Effector memory CD4-positive, alpha-beta T cell (primary cell): Measurements from ENCODE around the gene TRIM2.

Experiments
- DNase-seq, 3 donors: peaks; one replicate each; pipeline ENCODE4 v3.0.0-alpha.2; 2020
- H3K27ac ChIP-seq: 2 replicates; pipeline ENCODE4 v1.7.0; 2013; ENCODE audit warnings: mild to moderate bottlenecking, low read length, moderate library complexity; ENCODE audit not compliant: insufficient read depth, poor library complexity, severe bottlenecking
- H3K27me3 ChIP-seq: replicated peaks from 2 replicates; pipeline ENCODE4 v1.7.0; 2013; ENCODE audit warnings: mild to moderate bottlenecking, low read length; ENCODE audit not compliant: insufficient read depth, control insufficient read depth, poor library complexity, severe bottlenecking
- H3K36me3 ChIP-seq: 2 replicates; pipeline ENCODE4 v1.7.0; 2013; ENCODE audit warnings: mild to moderate bottlenecking, low read length, moderate library complexity; ENCODE audit not compliant: control insufficient read depth, insufficient read depth
- H3K4me1 ChIP-seq: 2 replicates; pipeline ENCODE4 v1.7.0; 2013; ENCODE audit warnings: low read length, mild to moderate bottlenecking; ENCODE audit not compliant: control insufficient read depth, insufficient read depth, poor library complexity, severe bottlenecking
- H3K4me3 ChIP-seq: 2 replicates; pipeline ENCODE4 v1.7.0; 2013; ENCODE audit warnings: low read length, low read depth, mild to moderate bottlenecking; ENCODE audit not compliant: insufficient read depth, poor library complexity, severe bottlenecking
- H3K9me3 ChIP-seq: 2 replicates; pipeline ENCODE4 v1.7.0; 2013; ENCODE audit warnings: mild to moderate bottlenecking, low read length, moderate library complexity; ENCODE audit not compliant: control insufficient read depth

TRIM2 gene

GRCh38 chr4:153169776-153170175 lies 34.5 kb upstream of the TRIM2 start:
- H3K36me3 ChIP-seq, result no peaks in the 10 kb centered on the region
- H3K9me3 ChIP-seq, result no peaks in the 10 kb centered on the region
- no peaks in the 10 kb centered on the region for H3K27me3 ChIP-seq
- no peak overlapping the region for H3K27ac ChIP-seq
- H3K4me1 ChIP-seq, result no peaks in the 10 kb centered on the region
- no peak overlapping the region for H3K4me3 ChIP-seq
- DNase-seq, result no peak

GRCh38 chr4:153170407-153170806 lies 33.8 kb upstream of the TRIM2 start:
- Histone ChIP-seq H3K36me3 (no peaks in the 10 kb centered on the region), H3K4me3 (no peak overlapping the region), H3K9me3 (no peaks in the 10 kb centered on the region), H3K27ac (no peak overlapping the region), H3K27me3 (no peaks in the 10 kb centered on the region), H3K4me1 (no peaks in the 10 kb centered on the region)
- no peak for DNase-seq

DNA sequence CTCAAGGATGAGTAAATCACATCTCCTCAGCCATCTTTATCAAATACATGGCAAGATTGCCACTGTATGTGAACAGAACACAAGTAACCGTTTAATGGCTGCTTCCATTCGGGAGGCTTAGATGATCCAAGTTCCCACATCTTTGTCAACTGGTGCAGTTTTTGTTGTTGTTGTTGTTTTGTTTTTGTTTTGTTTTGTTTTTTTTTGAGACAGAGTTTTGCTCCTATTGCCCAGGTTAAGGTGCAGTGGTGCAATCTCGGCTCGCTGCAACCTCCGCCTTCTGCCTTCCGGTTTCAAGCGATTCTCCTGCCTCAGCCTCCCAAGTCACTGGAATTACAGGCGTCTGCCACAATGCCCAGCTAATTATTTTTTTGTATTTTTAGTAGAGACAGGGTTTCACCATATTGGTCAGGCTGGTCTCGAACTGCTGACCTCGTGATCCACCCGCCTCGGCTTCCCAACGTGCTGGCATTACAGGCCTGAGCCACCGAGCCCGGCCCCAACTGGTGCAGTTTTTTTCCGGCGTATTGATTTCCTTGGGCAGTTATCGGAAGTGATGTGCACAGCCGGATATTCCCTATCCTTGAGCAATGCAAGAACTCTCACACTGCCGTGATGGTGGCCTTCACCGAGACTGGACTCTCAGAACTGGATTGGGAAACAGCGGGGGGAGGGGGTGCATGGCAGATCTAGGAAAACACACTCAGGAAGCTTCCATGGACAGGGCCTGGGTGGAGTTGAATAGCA lies 29.2 kb upstream of the TRIM2 start:
- H3K36me3 ChIP-seq, result no peaks in the 10 kb centered on the region
- H3K27ac ChIP-seq, result no peak overlapping the region
- H3K9me3 ChIP-seq, result no peaks in the 10 kb centered on the region
- no peaks in the 10 kb centered on the region for H3K27me3 ChIP-seq
- no peak overlapping the region for H3K4me3 ChIP-seq
- no peak for DNase-seq
- no peaks in the 10 kb centered on the region for H3K4me1 ChIP-seq

GRCh38 chr4:153176938-153177337 lies 27.3 kb upstream of the TRIM2 start:
- H3K36me3 ChIP-seq, result no peaks in the 10 kb centered on the region
- no peaks in the 10 kb centered on the region for H3K4me1 ChIP-seq
- no peak overlapping the region for H3K27ac ChIP-seq
- no peak overlapping the region for H3K4me3 ChIP-seq
- no peaks in the 10 kb centered on the region for H3K27me3 ChIP-seq
- DNase-seq, result no peak
- no peaks in the 10 kb centered on the region for H3K9me3 ChIP-seq

DNA sequence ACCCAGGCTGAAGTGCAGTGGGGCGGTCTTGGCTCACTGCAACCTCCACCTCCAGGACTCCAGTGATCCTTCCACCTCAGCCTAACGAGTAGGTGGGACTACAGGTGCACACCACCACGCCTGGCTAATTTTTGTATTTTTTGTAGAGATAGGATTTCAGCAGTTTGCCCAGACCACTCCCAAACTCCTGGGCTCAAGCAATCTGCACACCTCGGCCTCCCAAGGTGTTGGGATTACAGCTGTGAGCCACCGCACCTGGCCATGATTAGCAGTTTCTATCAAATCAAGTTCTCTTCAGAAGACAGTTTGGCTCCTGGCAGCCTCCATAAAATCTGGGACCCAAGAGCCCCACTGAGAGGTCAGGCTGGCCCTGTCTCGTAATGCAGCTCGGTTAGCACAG lies 26.4 kb upstream of the TRIM2 start:
- H3K36me3 ChIP-seq, result no peaks in the 10 kb centered on the region
- no peak for DNase-seq

GRCh38 chr4:153179100-153179499 lies 25.1 kb upstream of the TRIM2 start:
- DNase-seq, result no peak
- no peaks in the 10 kb centered on the region for H3K9me3 ChIP-seq
- no peak overlapping the region for H3K4me3 ChIP-seq
- no peaks in the 10 kb centered on the region for H3K4me1 ChIP-seq
- H3K27ac ChIP-seq, result no peak overlapping the region
- H3K36me3 ChIP-seq, result no peaks in the 10 kb centered on the region
- no peaks in the 10 kb centered on the region for H3K27me3 ChIP-seq

More for the DNA sequence above, 26.4 kb upstream of the TRIM2 start:
- Histone ChIP-seq H3K9me3 (no peaks in the 10 kb centered on the region), H3K4me3 (no peak overlapping the region), H3K27me3 (no peaks in the 10 kb centered on the region), H3K4me1 (no peaks in the 10 kb centered on the region), H3K27ac (no peak overlapping the region)

DNA sequence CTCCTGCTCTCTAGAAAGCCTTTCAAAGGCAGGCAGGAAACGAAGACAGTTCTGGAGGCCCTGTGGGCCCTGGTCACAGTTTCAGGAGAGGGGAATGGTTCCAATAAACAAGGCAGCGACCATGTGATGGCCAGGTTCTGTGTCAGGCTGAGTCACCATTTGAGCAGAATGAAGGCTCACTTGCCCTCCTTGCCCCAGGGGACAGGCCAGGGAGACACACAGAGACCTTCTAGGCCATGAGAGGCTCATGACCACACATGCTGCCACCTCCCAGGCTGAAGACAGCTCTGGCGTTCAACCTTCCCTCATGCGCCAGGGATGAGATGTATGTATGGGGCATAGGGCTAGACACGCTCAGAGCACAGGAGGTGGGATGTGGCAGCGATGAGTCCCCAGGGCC lies 22.9 kb upstream of the TRIM2 start:
- Histone ChIP-seq H3K4me1 (no peaks in the 10 kb centered on the region), H3K27me3 (no peaks in the 10 kb centered on the region), H3K27ac (no peak overlapping the region), H3K36me3 (no peaks in the 10 kb centered on the region), H3K9me3 (no peaks in the 10 kb centered on the region), H3K4me3 (no peak overlapping the region)
- no peak for DNase-seq

DNA sequence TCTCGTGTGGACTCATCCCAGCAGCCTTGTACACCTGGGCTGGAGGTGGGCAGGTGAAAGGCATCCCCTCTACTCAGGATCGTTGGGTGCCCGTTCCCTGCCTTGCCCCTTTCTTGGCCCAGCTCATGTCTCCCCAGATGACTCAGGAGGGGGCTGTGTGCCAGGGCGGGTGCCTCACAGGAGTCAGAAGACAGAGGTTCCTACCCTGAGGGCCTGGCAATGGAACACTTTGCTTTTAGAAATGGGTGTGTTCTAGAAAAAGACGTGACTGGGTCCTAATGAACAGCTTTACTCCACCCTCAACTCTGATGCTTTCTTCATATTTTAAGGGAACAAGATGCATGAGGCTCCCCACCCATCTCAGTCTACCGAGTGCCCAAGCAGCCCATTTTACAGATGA lies 22.5 kb upstream of the TRIM2 start:
- Histone ChIP-seq H3K4me1 (no peaks in the 10 kb centered on the region), H3K36me3 (no peaks in the 10 kb centered on the region), H3K27ac (no peak overlapping the region), H3K4me3 (no peak overlapping the region), H3K27me3 (no peaks in the 10 kb centered on the region), H3K9me3 (no peaks in the 10 kb centered on the region)
- no peak for DNase-seq

DNA sequence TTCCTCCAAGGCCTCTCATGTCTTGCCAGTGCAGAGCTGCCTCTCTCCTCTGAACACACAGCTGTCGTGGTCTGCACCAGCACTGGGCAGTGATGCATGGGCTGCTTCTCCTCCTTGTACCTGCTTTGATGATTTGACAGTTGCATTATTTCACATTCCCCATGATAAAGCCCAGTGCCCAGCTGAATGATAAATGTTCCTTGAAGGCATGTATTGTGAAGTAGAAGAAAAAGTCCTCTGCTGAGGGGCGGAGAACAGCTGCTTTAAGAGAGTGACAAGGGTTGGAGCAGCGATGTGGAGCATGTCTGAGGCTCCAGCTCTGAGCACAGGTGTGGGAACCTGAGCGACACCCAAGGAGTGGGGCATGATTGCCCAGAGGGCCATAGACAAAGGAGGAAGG lies 21.1 kb upstream of the TRIM2 start:
- Histone ChIP-seq H3K4me3 (no peak overlapping the region), H3K27me3 (no peaks in the 10 kb centered on the region), H3K36me3 (no peaks in the 10 kb centered on the region), H3K4me1 (no peaks in the 10 kb centered on the region), H3K27ac (no peak overlapping the region), H3K9me3 (no peaks in the 10 kb centered on the region)
- DNase-seq, result no peak

DNA sequence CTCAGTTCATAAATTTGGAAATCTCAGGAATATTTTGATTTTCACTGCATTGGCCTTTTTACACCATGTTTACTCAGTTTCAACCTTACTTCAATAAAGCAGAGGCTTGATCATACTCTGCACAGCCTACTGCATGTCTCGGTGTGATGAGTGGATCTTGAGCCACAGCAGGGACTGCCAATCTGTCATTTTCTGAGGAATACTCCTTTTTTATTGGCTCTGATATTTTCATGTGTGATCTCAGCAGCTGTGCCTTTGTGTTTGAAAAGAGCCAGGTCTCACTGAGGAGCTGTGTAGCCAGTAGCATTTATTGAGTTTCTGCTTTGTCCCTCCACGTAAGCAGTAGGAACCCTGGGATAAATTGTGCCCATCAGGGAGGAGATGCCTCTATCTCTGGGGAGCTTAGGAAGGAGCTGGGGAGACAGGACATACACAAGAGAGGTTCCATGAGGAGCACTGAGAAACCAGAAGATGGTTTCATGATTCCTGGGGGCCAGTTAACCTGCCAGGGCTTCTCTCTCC lies 18.9 kb upstream of the TRIM2 start:
- Histone ChIP-seq H3K9me3 (no peaks in the 10 kb centered on the region), H3K36me3 (no peaks in the 10 kb centered on the region), H3K27ac (no peak overlapping the region), H3K4me3 (no peak overlapping the region), H3K27me3 (no peaks in the 10 kb centered on the region), H3K4me1 (no peaks in the 10 kb centered on the region)
- DNase-seq, result no peak
